ENCODE data around the gene EPHX1.
"Not testable (repeated sequence)": the region's sequence is repeated elsewhere in the genome, so short reads cannot be mapped to it uniquely, and the experiment has no call there.

EPHX1 gene

DNA sequence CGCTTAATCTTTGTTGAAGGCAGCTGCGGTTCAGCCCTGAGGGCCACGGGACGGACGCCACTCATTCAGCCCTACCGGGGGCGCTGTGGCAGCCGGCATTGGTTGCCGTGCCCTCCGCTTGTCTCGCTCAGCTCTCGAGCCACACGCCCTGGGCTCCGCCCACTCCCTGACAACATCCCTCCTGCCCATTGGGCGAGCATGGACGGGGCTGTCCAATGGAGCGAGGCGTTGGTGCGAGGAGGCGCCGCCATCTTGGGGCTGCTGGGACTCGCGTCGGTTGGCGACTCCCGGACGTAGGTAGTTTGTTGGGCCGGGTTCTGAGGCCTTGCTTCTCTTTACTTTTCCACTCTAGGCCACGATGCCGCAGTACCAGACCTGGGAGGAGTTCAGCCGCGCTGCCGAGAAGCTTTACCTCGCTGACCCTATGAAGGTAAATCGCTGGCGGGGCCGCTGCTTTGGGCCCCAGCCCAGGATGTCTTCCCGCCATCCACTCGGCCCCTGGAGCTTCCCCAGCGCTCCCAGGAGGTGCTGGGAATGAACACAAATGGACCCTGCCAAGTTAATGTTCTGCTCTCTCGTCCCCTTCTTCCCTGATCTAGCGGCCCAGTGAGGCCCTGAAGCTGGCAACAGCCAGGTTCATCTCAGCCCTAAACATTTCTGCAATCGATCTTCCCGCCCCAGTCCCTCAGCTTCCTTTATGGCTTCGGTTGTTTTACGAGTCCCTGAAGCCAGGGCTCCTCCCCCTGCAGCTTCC is 32.2 kb upstream of the EPHX1 start, which contains the start of gene SRP9:
Gene SRP9 (plus strand): TSS at position 244 of the 754 bp plus-strand sequence. CDS start 115 bp downstream, at position 359.
- DNase-seq: peak; percentile 100

DNA sequence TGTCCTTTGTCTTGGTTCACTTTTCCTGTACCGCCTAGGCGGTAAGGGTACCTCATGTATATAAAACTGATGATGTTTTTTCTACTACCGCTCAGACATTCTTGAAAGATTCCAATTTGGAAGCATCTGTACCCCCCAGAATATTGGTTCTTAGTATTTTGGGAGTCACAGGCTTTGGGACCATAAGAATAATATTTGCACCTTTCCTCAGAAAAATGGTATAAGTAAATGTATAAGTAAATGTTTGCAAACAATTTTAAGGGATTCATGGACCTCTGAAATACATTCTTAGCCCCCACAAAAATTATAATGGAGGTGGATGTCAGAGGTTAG is 31.6 kb upstream of the EPHX1 start:
- no peak for DNase-seq

DNA sequence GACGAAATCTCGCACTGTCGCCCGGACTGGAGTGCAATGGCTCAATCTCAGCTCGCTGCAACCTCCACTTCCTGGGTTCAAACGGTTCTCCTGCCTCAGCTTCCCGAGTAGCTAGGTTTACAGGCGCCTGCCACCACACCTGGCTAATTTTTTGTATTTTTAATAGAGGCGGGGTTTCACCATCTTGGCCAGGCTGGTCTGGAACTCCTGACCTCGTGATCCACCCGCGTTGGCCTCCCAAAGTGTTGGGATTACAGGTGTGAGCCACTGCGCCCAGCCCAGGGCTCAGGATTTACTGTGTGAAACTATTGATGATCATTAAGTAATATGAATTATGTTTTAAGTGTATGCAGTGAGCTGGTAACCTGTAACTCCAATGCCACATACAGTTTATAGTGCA is 30.8 kb upstream of the EPHX1 start:
- DNase-seq: peak in 1 of 2 experiments; percentile 21

DNA sequence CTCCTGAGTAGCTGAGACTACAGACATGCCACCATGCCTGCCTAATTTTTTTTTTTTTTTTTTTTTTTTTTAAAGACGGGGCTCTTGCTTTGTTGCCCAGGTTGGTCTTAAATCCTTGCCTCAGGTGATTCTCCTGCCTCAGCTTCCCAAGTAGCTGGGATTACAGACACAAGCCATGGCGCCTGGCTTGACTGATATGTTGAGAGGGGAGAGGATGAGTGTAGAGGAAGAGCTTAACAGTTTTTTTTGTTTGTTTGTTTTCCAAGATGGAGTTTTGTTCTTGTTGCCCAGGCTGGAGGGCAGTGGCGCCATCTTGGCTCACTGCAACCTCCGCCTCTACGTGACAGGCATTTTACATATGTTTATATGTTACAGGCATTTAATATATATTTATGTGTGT is 29.8 kb upstream of the EPHX1 start:
- no peak for DNase-seq

DNA sequence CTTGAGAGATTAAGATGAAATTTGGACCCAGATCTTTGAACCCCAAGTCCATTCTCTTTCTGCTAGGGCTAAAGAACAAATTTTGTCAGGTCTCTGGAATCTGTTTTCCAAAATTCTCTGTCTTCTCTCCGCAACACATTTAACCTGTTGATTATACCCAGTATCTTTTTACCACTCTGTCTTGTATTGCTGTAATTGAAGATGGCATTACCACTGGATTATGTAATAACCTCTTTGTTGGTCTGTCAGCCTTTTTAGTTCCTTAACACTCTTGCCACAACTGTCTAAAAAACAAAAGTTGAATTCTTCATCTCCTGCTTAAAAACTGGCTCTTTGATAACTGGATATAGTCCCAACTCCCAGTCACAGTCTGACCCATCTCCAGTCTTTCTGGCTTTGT is 29.3 kb upstream of the EPHX1 start:
- DNase-seq: no peak

DNA sequence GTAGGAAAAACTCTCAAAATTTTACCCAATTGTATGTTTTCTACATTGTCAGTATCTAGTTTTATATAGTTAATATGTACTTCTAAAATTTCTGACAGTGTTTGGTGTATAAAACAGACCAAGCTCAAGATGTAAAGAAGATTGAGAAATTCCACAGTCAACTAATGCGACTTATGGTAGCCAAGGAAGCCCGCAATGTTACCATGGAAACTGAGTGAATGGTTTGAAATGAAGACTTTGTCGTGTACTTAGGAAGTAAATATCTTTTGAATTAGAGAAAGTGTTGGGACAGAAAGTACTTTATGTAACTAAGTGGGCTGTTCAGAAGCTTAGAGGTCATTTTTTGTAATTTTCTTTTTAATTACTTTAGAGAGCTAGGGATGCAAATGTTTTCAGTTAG is 20.8 kb upstream of the EPHX1 start:
- DNase-seq: not testable (repeated sequence)

DNA sequence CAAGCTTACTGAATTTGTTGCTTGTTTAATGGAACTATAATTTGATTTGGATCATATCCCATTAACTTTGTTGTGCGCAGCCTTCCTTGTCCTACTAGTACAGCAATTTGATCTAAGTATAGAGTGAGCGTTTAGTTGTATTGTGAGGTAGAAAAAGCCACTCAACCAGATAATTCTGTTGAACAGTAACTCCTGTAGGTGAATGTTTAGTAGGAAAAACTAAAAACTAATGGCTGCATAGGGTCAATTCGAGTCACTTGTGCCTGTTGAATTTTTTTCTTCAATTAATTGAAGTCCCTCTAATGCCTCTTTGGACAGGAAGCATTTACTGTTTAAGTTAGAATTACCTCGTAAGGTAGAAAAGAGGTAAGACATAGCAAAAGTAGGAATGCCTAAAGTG is 15.0 kb upstream of the EPHX1 start:
- no peak for DNase-seq

DNA sequence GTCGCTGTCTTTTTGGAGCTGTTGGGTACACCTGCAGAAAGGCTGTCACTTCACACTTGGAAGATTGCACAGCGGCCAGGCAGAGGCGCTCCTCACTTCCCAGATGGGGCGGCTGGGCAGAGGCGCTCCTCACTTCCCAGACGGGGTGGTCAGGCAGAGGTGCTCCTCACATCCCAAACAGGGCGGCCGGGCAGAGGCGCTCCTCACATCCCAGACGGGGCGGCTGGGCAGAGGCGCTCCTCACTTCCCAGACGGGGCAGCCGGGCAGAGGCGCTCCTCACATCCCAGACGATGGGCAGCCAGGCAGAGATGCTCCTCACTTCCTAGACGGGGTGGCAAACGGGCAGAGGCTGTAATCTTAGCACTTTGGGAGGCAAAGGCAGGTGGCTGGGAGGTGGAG is 13.8 kb upstream of the EPHX1 start:
- not testable (repeated sequence) for DNase-seq

DNA sequence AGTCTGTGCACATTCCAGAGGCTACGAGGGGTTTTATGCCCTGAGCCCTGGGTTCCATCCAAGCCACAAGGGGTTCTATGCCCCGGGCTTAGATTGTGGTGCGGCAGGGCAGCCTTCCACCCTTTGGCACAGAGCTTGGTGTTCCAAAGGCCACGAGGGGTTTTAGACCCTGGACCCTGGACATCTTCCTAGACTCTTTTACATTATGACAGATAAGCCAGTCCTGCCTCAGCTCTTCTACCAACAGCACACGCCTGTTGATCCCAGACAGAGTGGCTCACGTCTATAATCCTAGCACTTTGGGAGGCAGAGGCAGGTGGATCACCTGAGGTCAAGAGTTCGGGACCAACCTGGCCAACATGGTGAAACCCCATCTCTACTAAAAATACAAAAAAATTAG is 8.8 kb upstream of the EPHX1 start:
- not testable (repeated sequence) for DNase-seq

DNA sequence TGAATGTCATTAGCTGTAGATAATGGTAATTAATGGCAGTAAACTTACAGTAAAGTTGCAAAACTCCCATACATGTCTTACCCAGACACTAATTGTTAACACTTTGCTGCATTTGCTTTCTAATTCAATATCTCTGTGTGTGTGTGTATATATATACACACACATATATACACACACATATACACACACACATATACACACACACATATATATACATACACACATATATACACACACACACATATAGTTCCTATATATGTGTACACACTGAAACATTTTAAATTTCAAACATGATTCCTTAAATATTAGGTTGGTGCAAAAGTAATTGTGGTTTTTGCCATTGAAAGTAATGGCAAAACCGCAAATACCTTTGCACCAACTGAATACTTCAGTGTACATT is 3.7 kb upstream of the EPHX1 start:
- no peak for DNase-seq

DNA sequence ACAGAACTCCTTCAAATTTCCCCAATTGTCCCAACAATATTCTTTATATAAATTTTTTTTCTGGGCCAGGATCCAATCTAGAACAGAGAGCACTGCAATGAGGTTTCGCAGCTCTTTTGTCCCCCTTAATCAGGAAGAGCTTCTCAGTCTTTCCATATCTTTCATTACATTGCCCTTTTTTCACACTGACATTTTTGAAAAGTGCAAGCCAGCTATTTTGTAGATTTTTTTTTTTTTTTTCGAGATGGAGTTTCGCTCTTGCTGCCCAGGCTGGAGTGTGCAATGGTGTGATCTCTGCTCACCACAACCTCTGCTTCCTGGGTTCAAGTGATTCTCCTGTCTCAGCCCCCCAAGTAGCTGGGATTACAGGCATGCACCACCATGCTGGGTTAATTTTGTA is 3.2 kb upstream of the EPHX1 start:
- DNase-seq: not testable (repeated sequence)

DNA sequence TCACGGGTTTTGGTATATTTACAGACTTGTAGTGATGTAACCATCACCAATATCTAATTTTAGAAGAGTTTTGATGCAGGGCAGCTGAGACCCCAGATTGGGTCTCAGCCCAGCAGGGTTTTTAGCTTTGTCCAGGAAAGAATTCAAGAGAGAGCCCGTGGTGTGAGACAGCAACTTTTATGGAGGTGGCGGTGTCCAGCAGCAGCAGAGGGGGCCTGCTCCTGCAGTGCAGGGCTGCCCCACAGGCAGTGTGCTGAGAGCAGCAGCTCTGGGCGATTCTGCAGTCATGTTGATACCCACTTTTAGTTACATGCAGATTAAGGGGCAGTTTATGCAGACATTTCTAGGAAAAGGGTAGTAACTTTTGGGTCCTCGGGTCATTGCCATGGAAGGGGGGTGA is 1.8 kb upstream of the EPHX1 start:
- DNase-seq: no peak

DNA sequence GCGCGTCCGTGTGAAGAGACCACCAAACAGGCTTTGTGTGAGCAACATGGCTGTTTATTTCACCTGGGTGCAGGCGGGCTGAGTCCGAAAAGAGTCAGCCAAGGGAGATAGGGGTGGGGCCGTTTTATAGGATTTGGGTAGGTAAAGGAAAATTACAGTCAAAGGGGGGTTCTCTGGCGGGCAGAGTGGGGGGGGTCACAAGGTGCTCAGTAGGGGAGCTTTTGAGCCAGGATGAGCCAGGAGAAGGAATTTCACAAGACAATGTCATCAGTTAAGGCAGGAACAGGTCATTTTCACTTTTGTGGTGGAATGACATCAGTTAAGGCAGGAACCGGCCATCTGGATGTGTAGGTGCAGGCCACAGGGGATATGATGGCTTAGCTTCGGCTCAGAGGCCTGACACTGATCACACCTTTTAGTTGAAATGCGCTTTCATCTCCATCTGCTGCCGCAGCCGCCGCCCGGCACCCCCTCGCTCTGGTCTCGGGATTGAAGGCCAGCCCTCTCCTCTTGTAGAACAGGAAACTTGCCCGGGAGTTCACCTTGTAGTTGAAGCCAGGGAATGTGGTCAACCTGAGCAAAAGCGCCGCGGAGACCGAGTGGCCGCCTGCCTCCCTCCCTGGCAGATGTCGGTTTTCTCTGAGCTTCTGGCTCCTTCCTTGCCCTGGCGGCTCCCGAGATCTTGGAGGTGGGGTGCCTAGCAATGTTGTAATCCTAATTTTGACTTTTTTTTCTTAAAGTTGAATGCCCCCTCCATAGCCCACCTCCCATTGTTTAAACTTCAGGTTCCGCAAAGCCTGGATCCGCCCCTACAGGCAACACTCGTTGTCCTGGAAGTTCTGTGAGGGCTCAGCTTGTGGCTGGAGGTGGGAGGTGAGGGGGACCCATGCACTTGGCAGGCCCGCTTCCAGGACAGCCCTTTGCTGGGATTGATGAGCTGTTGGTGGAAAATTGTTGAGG is 935 bp downstream of the EPHX1 start:
- not testable (repeated sequence) for DNase-seq

DNA sequence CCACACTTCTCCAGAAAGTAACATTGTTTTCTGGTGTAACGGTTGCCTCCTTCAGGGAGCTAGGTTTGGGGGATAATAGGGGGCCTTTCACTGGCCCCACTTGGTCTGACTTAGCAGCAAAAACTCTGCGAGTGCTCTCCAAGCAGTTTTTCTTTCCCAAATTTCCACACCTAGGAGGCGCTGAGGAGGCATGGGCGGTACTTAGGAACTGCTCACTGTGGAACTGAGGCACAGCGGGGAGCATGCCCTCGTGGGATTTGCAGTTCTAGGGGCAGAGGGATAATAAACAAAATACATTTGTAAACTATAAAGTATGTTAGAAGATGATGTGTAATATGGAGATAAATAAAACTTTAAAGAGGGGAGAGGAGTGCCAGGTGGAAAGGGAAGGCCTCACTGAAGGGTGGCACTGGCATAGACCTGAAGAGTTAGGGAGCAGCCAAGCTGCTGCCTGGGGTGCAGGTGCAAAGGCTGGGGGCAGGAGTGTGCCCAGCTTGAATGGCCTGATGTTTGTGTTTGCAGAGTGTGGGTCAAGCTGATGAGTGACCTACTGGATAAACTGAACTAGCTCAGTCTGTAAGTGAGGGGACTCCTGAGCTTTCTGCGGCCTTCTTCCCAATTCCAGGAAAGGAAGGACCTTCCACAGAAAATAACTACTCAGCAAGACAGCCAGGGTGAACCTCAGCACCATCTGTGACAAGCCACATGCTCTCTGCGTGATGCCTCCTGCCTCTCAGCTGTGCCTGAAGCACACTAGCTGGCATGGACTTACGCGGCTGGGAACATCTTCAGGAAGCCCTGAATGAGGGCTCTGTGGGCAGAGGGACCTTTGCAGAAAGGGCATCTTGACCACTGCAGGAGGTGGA is 1.9 kb downstream of the EPHX1 start:
- no peak for DNase-seq

DNA sequence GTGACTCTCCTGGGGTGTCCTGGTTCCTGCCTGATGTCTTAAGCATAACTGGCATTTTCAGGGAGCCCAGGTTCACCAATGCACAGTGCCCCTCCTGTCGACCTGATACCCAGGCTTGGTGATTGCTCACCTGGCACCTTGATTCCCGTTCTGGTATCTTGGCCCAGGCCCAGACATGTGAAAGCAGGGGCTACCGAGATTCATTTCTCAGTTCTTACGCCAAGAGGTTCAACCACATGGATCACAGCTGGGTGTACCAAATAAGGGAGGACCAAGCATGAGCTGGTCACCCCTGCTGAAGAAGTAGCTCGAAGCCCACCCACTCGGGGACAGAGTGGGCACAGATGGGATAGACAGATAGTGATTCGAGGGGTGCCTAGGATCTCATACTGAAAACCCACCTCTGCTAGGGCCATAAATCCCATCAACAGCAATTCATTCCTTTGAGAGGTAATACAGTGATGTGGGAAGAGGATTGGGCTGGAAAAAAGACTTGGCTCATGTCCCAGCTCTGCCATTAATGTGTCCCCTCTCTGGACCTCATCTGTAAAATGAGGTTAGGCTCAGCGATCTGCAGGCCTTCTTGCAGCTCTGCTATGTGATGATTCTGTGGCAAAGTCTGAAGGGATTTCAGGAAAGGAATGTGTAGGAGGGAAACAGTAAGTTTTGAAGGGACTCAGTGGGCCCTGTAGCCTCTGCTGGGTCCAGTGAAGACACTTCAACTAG is 2.7 kb downstream of the EPHX1 start:
- DNase-seq: no peak

DNA sequence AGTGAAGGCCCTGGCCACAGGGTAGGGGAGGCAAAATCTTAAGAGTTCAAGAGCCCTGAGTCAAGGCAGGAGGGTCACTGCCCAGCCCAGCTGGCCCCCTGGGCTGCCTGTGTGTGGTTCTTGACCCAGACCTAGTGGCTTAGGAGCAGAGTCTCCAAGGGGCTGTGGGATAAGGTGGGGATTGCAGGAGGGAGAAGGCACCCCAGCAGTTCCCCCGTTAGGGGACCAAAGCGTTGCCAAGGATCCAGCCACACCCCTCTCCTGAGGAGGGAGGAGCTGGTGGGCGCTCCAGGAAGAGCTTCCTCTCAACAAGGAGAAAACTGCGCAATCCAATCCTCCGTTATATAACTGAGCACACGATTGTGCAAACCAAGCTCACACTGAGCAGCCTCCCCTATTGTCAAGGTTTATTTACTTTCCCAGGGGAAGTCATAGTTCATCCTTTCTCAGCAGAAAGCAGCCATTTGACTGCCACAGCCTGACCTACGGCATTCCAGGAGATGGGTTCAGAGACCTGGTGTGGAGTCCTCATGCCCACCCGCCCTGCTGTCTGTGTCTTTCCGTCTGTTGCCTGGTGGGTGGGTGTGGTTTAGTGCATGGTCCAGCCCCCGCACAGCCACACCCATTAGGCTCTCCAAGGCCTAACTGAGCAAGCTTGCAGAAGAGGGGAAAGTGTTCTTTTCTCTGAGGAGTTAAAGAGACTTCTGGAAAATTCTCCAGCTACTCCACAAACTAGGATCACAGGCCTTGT is 3.5 kb downstream of the EPHX1 start:
- peak; percentile 31 to 47 for DNase-seq

DNA sequence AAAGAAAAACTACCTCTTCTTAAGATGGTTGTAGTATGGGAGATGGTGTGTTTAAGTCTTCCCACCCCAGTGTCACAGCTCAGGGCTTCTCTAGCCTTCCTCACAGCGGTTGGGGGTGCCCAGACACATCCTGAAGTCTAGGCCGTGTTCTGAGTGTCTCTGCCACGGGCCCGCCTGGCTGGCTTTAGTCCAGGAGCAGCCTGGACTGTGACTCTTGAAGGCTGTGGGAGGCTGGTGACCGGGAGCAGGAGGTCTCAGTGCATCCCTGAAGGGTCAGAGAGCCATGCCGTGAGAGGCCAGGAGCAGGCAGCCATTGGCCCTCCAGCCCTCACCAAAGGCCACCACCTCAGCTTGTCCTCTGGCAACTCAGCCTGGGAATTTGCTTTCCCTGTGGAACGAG is 4.5 kb downstream of the EPHX1 start:
- DNase-seq: no peak

DNA sequence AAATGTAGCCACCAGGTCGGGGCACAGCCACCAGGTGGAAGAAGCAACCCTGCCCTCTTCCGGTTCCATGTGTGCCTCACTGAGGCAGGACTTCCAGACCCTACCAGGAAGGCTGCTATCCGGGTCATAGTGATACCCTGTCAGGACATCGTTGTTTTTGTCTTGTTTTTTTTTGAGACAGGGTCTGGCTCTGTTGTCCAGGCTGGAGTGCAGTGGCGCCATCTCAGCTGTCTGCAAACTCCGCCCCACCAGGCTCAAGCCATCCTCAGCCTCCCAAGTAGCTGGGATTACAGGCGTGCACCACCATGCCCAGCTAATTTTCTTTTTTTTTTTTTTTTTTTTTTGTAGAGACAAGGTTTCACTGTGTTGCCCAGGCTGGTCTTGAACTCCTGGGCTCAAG is 5.2 kb downstream of the EPHX1 start:
- DNase-seq: not testable (repeated sequence)

DNA sequence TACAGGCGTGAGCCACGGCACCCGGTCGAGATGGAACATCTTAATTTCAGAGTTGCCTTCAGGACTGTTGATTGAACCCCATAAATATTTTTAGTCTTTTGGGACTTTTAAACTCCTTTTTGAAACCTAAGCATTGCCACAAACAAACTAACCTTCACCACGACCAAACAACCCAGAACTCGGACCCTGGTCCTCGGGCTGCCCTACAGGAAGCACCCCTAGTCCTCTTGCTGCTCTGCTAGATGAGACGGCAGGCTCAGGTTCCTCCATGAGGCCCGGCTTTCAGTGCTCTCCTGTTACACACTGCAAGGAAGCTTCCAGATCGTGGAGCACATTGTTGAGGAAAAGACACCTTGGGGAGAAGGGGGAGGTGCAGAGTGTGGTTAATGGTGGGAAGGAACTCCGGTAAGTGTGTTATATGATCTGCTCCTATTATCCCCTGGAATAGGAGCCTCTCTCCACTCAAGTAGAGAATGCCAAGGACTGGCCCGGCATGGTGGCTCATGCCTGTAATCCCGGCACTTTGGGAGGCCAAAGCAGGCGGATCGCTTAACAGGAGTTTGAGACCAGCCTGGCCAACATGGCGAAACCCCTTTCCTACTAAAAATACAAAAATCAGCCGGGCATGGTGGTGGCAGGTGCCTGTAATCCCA is 5.7 kb downstream of the EPHX1 start:
- no peak for DNase-seq

DNA sequence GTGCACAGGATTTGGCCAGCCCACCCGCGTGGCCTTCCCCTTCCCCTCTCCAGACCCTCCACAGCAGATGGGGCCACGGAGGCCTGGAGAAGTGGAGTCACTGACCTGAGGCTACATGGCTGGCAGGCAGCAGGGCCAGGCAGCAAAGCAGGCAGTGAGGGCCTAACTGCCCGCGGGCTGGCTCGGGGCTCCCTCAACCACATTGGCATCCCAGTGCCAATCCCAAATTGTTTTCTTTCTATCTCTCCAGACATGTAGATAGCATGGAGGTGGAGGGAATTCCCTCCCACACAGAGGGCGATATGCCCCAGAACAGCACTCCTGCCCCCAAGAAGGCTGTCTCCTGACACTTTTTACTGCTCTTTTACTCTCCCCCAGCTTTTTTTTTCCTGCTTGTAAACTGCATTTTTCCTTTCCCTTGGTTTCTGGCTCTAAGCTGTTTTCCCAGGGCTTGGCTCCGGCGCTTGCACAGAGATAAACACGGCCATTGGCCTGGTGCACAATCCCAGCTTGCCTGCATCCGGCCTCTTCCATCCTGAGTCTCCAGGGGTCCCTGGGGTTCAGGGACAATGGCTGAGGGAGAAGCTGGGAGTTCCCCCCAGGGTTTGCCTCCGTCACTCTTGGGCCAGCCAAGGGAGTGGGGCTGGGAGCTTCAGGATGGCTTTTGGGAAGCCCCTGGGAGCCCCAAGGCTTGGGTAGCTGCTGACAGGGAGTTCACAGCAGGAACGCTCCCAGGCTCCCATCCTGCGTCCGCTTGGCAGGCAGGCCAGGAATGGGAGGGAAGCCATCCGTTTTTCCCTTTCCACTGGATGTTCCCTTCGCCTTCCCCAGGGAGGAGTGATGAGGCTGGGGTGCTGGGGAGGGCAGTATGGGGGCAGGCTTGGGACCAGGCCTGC is 7.0 kb downstream of the EPHX1 start:
- DNase-seq: peak in 1 of 2 experiments; percentile 41
